Calu3 (cell line): ENCODE data around the gene KRTAP11-1. TPM values are rescaled to one million over a fixed set of nuclear protein-coding genes. Genes with fewer than 3 reads are reported as not detected.

Experiments used
- Bru-seq: library from RNA; stranded (reverse); fragments of 400-500 nt; gene quantifications from one replicate; lab custom pipeline; 2021; lab: Mats Ljungman, UMichigan
- BruChase-seq, 2 experiments: library from RNA; stranded (reverse); fragments of 400-500 nt; gene quantifications; one replicate each; lab custom pipeline; 2021; lab: Mats Ljungman, UMichigan
- BruUV-seq: library from RNA; stranded (reverse); fragments of 400-500 nt; replicated peaks from 2 replicates; lab custom pipeline; 2021; lab: Mats Ljungman, UMichigan
- CTCF ChIA-PET: fragments of 300-600 bp; sonication (Branson Sonifier 250); formaldehyde crosslinking; loops from one replicate; lab custom pipeline; 2022; ENCODE audit warnings: antibody characterized with exemption; lab: Charles Lee
- DNase-seq: peaks from one replicate; pipeline ENCODE4 v3.0.0; 2022
- H3K27ac Mint-ChIP-seq: one replicate; pipeline ENCODE4 v1.8.0; 2022; ENCODE audit warnings: mixed read lengths; ENCODE audit not compliant: unreplicated experiment
- H3K27me3 Mint-ChIP-seq: one replicate; pipeline ENCODE4 v1.8.0; 2022; ENCODE audit warnings: mixed read lengths; ENCODE audit not compliant: unreplicated experiment
- H3K36me3 Mint-ChIP-seq: one replicate; pipeline ENCODE4 v1.8.0; 2022; ENCODE audit warnings: mild to moderate bottlenecking, moderate library complexity, mixed read lengths; ENCODE audit not compliant: insufficient read depth, unreplicated experiment
- H3K4me1 Mint-ChIP-seq: one replicate; pipeline ENCODE4 v1.8.0; 2022; ENCODE audit warnings: mild to moderate bottlenecking, low read depth, mixed read lengths; ENCODE audit not compliant: unreplicated experiment
- H3K4me3 Mint-ChIP-seq: one replicate; pipeline ENCODE4 v1.8.0; 2022; ENCODE audit warnings: mild to moderate bottlenecking, low read depth, moderate library complexity, mixed read lengths; ENCODE audit not compliant: unreplicated experiment
- H3K9me3 Mint-ChIP-seq: one replicate; pipeline ENCODE4 v1.8.0; 2022; ENCODE audit warnings: low read depth, mixed read lengths; ENCODE audit not compliant: unreplicated experiment
- CTCF ChIP-seq: fragments of 200-600 bp; IDR thresholded peaks from one replicate; pipeline ENCODE4 v1.8.0; 2022; ENCODE audit warnings: antibody characterized with exemption; ENCODE audit not compliant: unreplicated experiment
- intact Hi-C: fragments of 100-400 bp; cut with micrococcal nuclease; formaldehyde crosslinking; loops from one replicate; pipeline ENCODE4 v1.10.0; 2022; ENCODE audit not compliant: unreplicated experiment
- long read RNA-seq: library from polyadenylated mRNA; stranded (forward); transcript quantifications from one replicate; pipeline ENCODE4 v2.0.0, GENCODE V29; 2022
- total RNA-seq: library from RNA; stranded (reverse); gene quantifications from 2 replicates; pipeline ENCODE4 v1.2.3, GENCODE V29; 2022

Gene KRTAP11-1
- total RNA-seq (not detected in 2 replicates), Bru-seq, nascent RNA (not detected), BruChase-seq, experiment 1, labeled RNA remaining after a 6-hour chase (not detected), BruChase-seq, experiment 2, labeled RNA remaining after a 2-hour chase (not detected)
- long read RNA-seq = 0 reads

- peaks cover 3% of the 10 kb centered on the region for H3K9me3 Mint-ChIP-seq
- H3K27me3 Mint-ChIP-seq = no peaks in the 10 kb centered on the region
- no TSS peak for BruUV-seq
- no peak within 1 kb of the TSS for H3K27ac Mint-ChIP-seq
- CTCF ChIA-PET = no interaction called here
- H3K36me3 Mint-ChIP-seq = no peaks in the 10 kb centered on the region
- intact Hi-C loops = no loop called here
- H3K4me1 Mint-ChIP-seq = no peaks in the 10 kb centered on the region
- DNase-seq = no peak
- H3K4me3 Mint-ChIP-seq = no peak within 1 kb of the TSS
- no peak for TF ChIP-seq CTCF
Observed at GRCh38 chr21:30881480-30881879, at the start of gene KRTAP11-1. TSS of gene KRTAP11-1 (minus strand) at chr21:30881580. CDS start at chr21:30881524, 56 bp downstream.

GRCh38 chr21:30924146-30924700, 42.8 kb upstream of the KRTAP11-1 start:
- CTCF ChIA-PET = no interaction called here
- no peak for DNase-seq
- intact Hi-C loops = no loop called here
- Mint-ChIP-seq H3K36me3 (no peaks in the 10 kb centered on the region), H3K4me3 (no peak overlapping the region), H3K4me1 (no peaks in the 10 kb centered on the region), H3K27me3 (no peaks in the 10 kb centered on the region), H3K9me3 (peaks cover 18% of the 10 kb centered on the region), H3K27ac (no peak overlapping the region)
- no TSS peak for BruUV-seq
- TF ChIP-seq CTCF = no peak

- no peak for TF ChIP-seq CTCF
- CTCF ChIA-PET = no interaction called here
- Mint-ChIP-seq H3K4me3 (no peak overlapping the region), H3K36me3 (no peaks in the 10 kb centered on the region), H3K9me3 (peaks cover 6% of the 10 kb centered on the region), H3K27ac (no peak overlapping the region), H3K4me1 (no peaks in the 10 kb centered on the region), H3K27me3 (no peaks in the 10 kb centered on the region)
- intact Hi-C loops = no loop called here
- DNase-seq = no peak
- no TSS peak for BruUV-seq
Observed at GRCh38 chr21:30921129-30921528, 39.7 kb upstream of the KRTAP11-1 start.

GRCh38 chr21:30917557-30917956, 36.2 kb upstream of the KRTAP11-1 start:
- no TSS peak for BruUV-seq
- no peak for TF ChIP-seq CTCF

More at GRCh38 chr21:30917557-30917956, 36.2 kb upstream of the KRTAP11-1 start:
- no peak overlapping the region for H3K27ac Mint-ChIP-seq
- no peaks in the 10 kb centered on the region for H3K27me3 Mint-ChIP-seq
- peaks cover 13% of the 10 kb centered on the region for H3K9me3 Mint-ChIP-seq
- CTCF ChIA-PET = no interaction called here
- intact Hi-C loops = no loop called here
- H3K4me1 Mint-ChIP-seq = no peaks in the 10 kb centered on the region
- H3K4me3 Mint-ChIP-seq = no peak overlapping the region
- no peaks in the 10 kb centered on the region for H3K36me3 Mint-ChIP-seq
- no peak for DNase-seq
